ENCODE results near the gene OR2J2.
"Not testable (repeated sequence)": the region's sequence is repeated elsewhere in the genome, so short reads cannot be mapped to it uniquely, and the experiment has no call there.

DNA sequence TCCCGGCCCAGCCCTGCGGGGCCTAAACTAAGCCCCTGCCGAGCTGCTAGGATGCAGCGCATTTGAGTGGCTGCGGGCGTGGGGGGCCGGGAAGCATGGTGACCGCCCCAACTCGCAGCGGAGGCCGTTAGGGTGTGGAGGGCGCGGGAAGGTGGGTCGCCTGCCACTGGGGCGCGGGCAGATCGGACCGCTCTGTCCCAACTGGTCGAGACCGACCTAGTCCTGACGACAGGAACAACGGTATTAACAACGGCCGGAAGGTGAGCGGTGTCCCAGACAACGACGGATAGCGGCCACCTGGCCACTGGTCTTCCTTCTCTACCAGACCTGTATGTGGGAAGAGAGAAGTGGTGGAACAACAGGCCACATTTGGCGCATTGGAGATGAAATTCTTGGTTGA lies 10.8 kb upstream of the OR2J2 start:
- TF ChIP-seq, protein P1, sequence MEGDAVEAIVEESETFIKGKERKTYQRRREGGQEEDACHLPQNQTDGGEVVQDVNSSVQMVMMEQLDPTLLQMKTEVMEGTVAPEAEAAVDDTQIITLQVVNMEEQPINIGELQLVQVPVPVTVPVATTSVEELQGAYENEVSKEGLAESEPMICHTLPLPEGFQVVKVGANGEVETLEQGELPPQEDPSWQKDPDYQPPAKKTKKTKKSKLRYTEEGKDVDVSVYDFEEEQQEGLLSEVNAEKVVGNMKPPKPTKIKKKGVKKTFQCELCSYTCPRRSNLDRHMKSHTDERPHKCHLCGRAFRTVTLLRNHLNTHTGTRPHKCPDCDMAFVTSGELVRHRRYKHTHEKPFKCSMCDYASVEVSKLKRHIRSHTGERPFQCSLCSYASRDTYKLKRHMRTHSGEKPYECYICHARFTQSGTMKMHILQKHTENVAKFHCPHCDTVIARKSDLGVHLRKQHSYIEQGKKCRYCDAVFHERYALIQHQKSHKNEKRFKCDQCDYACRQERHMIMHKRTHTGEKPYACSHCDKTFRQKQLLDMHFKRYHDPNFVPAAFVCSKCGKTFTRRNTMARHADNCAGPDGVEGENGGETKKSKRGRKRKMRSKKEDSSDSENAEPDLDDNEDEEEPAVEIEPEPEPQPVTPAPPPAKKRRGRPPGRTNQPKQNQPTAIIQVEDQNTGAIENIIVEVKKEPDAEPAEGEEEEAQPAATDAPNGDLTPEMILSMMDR (IDR thresholded peaks at IDR 0.05), result not testable (repeated sequence)
- not testable (repeated sequence) for TF ChIP-seq EZH2 (IDR thresholded peaks at IDR 0.05; ENCODE audit: borderline replicate concordance, insufficient read depth, low read depth, low read length, poor library complexity, severe bottlenecking)
